Stimulated activated CD4-positive, alpha-beta T cell treated with anti-CD3 and anti-CD28 coated beads, Interleukin-2, amount 100 ng/mL, for 48 hours (primary cell): ENCODE measurements around the gene ETV1.

Experiments
- DNase-seq, 2 donors: peaks; one replicate each; pipeline ENCODE4 v3.0.0-alpha.2; 2020

ETV1 gene

DNA sequence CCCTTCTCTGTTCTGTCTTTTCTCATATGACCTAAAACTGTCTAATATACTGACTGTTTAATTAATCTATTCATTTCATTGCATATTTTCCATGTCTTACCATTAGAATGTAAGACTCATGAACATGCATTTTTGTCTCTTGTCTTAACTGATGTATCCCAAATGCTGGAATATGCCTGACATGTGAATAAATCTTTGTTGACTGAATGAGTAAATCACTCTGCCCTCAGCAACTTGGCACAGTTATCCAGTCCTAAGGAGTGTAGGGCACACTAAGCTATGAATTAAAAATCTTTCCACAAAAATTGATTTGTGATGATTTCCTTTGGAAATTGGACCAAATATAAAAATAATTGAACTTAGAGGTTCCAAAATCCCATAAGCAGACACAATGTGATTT is 111.3 kb downstream of the ETV1 start:
- DNase-seq: no peak

- no peak for DNase-seq
These were observed 113.9 kb downstream of the ETV1 start for GRCh38 chr7:13875496-13876074.

- no peak for DNase-seq
These were observed 114.7 kb downstream of the ETV1 start for GRCh38 chr7:13874783-13875182.

DNA sequence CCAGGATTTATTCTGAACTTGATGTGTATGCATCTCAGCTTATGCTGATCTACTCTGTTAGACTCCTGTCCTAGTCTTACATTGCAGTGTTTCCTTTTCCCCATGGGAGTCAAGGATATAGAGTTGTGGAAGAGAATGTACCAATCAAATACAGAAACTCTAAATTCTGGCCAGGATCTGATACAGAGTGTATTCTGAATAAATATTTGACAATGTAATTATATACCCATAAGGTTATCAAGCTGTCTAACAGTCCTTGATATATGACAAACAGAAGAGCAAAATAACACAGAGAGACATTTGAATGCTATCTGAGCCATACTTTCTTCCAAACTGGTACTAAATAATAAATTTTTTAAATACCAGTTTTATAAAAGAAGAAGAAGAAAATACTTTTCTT is 116.8 kb downstream of the ETV1 start:
- no peak for DNase-seq

- DNase-seq: no peak
These were observed 118.5 kb downstream of the ETV1 start for GRCh38 chr7:13871008-13871407.

DNA sequence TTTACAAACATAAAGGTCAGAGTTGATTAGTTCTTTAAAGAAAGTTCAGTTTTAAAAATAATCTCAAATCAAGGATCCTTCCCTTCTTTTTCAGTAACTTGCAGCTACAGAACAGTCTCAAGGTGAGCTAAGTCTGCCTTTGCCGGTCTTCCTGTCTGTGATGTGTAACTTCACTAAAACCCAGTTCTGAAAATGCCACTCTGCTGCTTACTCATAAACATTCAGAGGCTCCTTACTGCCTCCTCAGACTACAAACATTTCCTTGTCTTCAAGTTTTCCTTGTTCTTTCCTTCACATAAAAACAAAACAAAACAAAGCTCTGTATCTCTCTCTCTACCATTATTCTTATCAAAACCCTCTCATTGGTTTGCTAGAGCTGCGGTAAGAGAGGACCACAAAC is 128.7 kb downstream of the ETV1 start:
- no peak for DNase-seq

GRCh38 chr7:13856012-13856411 is 133.5 kb downstream of the ETV1 start:
- DNase-seq: no peak

- no peak for DNase-seq
These were observed 137.0 kb downstream of the ETV1 start for GRCh38 chr7:13852281-13852968.

DNA sequence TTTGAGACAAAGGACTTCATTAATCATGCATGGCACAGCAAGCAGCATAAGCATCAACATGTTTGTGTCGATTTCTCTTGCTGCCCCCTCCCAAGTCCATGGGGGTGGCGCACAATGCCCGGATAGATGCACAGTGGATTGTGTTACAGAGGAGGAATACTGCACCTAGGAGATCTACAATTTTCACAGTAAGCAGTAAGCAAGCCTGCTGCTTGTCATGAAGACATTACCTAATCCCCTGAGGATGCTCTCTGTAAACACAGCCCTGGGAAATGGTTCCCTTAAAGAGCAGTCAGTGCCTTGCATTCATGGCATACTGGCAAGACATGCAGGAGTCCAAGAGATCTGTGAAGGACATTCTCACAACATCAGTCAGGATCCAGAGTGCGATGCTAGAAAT is 137.7 kb downstream of the ETV1 start:
- DNase-seq: no peak

GRCh38 chr7:13850185-13850752 is 139.2 kb downstream of the ETV1 start:
- DNase-seq: peak; percentile 3 to 6

GRCh38 chr7:13849163-13849892 is 140.1 kb downstream of the ETV1 start:
- no peak for DNase-seq

- no peak for DNase-seq
These were observed 140.8 kb downstream of the ETV1 start for GRCh38 chr7:13848681-13849131.

DNA sequence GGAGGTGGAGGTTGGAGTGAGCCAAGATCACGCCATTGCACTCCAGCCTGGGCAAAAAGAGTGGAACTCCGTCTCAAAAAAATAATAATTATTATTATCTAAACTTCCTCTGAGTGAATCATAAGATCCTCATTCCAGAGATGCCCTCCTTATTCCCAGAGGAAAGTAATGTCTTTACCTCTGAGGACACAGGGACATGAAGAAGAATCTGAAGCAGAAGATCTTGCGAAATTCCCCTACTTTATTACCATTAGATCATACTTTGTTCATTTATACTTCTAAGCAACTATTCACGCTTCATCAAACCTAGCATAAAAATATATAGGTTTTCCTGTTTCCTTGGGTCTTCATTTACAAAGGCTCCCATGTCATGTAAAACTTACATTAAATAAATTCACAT is 143.1 kb downstream of the ETV1 start:
- DNase-seq: no peak

DNA sequence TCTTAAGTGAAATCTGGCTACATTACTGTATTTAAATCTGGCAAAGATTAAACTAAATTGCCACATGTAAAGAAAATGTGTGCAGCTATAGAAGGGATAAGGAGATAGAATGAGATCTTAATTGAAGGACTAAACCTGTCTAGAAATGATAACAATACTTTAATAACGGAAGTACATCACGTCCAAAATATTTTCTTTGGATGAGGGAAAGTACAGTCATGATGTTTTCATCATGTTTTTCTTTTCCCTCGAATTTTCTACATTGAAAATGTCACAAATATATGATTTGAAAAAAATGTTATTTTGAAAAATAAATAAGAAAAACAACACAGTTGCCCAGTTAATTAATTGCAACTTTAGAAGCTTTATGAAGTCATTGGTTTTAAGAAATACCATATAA is 143.9 kb downstream of the ETV1 start:
- no peak for DNase-seq

- no peak for DNase-seq
These were observed 144.5 kb downstream of the ETV1 start for GRCh38 chr7:13844954-13845353.

DNA sequence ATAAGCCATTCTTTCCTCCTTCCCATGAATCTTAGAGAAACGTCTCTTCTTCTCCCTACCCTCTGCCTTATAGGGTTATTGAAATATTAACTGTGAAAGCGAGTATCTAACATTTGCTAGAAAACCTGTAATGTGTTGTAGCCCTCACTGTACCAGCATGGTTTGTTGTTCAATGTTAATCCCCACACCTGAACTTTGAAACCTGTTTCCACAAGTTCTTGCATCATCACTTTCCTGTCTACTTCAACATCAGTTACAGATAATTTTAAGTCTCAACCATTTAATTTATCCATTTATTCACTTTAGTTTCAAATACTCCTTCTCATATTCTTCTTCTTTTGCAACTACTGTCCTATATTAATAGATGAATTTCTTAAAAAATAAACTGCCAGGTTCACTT is 148.2 kb downstream of the ETV1 start:
- DNase-seq: no peak
